Activated CD8-positive, alpha-beta memory T cell treated with anti-CD3 and anti-CD28 coated beads for 36 hours (primary cell): ENCODE data around the gene PLSCR3. TPM values are rescaled to one million over a fixed set of nuclear protein-coding genes. Genes with fewer than 3 reads are reported as not detected.

Experiments
- CTCF ChIA-PET: fragments of 350-600 bp; sonication (Branson Sonifier 250); formaldehyde crosslinking; loops from one replicate; lab custom pipeline; 2021; ENCODE audit warnings: antibody characterized with exemption; lab: Charles Lee
- POLR2A ChIA-PET: fragments of 350-600 bp; sonication (Branson Sonifier 250); formaldehyde crosslinking; loops from one replicate; lab custom pipeline; 2021; ENCODE audit warnings: antibody characterized with exemption; lab: Charles Lee
- total RNA-seq, 2 experiments: library from RNA; stranded (reverse); gene quantifications; one replicate each; pipeline ENCODE4 v1.2.3, GENCODE V29; 2021

PLSCR3 gene
- total RNA-seq, 2 experiments from 2014 or later = 70.8 to 74.4 TPM

DNA sequence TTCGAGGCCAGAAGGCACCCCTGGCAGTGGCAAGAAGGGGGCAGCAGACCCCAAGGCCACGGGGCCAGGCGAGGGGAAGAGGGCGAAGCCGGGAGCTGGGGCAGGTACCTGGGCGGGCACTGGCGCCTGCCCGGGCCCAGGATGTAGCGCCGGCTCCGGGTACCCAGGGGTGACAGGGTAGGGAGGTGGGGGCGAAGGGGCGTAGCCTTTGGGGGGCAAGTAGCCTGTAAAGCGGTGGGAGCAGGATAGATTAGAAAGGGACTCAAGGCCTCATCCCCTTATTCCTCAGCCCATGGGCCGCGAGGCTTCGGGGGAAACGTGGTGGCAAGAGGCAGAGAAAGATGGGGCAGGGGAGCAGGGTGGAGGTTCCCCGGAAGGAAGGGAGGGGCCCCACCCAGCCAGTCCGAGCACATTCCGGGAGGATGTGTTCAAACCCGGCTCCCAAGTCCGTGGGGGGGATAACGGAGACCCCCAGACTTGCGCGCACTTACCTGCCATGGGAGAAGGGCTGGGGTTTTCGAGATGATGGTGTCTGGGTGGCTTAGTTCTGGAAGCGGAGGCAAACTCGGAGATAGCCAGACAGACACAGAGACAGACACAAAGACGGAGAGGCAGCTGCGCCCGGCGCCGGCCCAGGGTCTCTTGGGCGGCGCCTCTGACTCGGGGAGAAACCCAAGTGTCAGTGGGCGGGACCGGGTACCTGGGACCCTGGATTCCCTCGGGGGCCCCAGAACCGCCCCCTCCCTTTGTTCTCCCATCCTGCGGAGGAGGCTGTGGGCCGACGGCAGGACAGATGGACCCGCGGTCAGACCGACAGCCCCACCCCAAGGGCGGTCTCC, 493 bp downstream of the PLSCR3 start:
- ChIA-PET CTCF (interaction anchor here (1.3 to 1.7 kb wide), 3 partner anchors 10 to 41 kb away, joined by 3 to 9 read pairs (median 5); partner anchors contain the start of genes TMEM102 and TMEM95), POLR2A (interaction anchor here (1.1 to 1.5 kb wide), 4 partner anchors 10 to 90 kb away, joined by 3 to 9 read pairs (median 3); partner anchors contain the start of genes POLR2A, TMEM256 and ZBTB4)

DNA sequence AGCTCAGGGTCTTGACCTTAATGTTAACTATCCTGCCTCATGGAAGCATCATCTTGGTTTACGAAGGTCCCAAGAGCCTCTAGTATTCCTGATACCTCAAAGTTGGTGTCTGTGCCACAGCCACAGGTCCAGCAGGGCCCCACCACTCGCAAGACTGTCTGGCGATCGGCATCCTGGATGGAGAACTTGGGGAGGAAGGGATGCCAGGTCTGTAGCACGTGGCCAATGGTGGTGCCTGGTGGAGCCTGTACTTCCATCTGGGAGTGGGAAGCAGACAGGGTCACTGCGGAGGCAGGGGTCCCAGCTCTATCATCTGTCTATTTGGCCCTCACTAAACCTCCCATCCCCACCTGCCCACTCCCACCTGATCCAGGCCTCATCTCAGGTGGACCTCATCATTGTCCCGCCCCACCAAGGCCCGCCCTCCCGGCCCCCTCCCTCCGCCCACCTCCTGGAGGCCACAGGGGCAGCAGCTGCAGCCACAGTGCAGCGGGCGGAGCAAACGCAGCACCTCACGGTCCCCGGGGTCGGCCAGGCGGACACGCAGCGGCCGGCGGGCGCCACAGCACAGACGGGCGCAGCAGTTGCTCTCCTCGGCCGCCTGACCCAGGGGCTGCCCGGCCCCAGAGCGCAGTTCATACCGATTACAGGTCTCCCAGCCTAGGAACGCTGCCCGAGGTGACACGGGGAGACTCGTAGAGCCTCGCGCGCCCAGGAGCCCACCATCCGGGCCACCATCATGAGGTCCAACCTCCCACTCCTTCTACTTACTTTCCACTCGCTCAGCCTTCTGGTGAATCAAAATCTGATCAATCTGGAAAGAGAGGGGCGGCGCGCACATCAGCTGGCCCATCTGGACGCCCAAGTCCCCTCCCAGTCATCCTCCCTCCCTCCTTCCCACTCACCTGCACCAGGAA, 1.4 kb downstream of the PLSCR3 start:
- CTCF ChIA-PET = interaction anchor here (1.6 to 2.4 kb wide), 3 partner anchors 9 to 44 kb away, joined by 5 to 9 read pairs (median 6); partner anchors contain the start of gene TMEM95
- POLR2A ChIA-PET = interaction anchor here (1.5 kb wide), 1 partner anchor 11 kb away, joined by 9 read pairs; the partner anchor contains the start of gene TMEM256

DNA sequence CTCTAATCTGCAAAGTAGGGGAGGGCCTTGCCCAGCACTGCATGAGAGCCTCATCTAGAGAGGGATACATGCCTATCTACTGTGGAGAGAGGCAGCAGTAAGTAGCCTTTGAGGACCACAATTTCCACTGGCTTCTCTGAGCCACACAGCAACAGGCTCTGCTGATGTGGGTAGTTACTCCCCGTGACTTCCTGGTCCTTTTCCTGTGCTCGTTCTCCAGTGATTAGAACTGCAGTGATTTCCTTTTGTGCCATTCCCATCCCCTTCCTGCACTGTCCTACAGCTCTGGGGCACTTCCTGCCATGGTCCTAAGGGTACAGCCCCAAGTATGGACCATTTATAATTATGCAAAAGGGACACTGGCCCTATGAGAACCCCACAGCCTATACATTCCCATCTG, 3.0 kb downstream of the PLSCR3 start:
- CTCF ChIA-PET = interaction anchor here (1.3 to 2.4 kb wide), 2 partner anchors 35 to 46 kb away, joined by 4 to 6 read pairs; no protein-coding TSS in a partner anchor
- POLR2A ChIA-PET = no interaction called here

DNA sequence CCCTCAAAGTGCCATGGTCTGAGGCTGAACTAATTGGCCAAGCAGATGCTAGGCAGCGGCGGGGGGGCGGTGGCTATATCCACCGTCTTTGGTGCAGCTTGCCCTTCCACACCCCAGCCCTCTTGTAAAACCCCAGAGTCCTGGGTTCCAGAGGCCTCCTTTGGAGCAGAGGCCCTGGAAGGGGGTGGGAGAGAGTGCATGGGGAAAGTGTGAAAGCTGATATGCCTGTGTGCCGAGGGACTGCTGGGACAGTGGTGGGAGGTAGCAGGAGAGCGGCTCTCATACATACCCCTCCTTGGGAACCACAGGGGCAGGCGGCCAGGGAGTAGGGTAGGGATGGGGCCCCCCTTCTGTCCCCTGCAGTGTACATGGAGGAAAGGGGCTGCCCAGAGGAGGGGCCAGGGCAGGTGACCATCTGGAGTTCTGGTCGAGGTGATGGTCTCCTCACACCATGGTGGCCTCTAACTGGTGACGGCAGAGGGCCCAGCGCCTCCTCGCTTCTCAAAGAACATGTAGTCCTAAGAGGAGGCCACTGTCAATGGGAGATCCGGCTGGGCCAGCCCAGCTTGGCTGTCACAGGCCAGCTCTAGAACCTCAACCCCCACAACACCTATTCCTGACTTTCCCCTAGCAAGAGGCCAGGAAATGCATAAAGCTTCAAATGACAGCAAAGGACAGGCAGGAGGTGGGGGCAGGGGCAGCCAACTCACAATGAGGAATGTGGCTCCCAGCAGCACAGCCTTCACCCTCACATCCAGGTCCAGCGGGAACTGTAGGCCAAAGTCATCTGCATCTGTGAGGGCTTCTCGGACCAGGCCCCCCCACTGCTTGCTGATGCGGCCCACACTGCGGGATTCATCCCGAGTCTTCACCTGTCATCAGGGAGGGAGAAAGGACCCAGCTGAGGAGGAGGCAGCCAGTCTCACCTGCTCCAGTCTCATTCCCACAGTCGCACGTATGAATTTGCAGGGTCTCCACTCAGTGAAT, 4.1 kb downstream of the PLSCR3 start:
- POLR2A ChIA-PET = no interaction called here
- CTCF ChIA-PET = interaction anchor here (1.0 to 2.4 kb wide), 3 partner anchors 34 to 170 kb away, joined by 3 to 6 read pairs (median 4); no protein-coding TSS in a partner anchor

DNA sequence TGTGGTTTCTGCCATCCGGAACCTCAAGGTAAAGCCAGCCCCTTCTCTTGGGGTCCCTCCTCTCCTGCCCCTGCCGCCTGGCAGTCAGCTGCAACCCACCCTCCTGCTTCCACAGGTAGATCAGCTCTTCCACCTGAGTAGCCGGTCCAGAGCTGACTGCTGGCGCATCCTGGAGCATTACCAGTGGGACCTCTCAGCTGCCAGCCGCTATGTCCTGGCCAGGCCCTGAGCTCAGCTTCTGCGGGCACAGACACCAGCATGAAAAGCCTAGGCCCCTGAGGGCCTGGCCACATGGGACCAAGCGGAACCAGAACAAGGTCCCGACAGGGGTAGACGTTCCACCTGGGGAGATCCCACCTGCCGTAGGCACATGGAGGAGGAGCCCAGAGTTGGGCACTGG, 5.5 kb downstream of the PLSCR3 start:
- ChIA-PET CTCF (interaction anchor here (1.0 to 1.2 kb wide), 3 partner anchors 11 to 33 kb away, joined by 3 to 5 read pairs (median 4); no protein-coding TSS in a partner anchor), POLR2A (no interaction called here)

DNA sequence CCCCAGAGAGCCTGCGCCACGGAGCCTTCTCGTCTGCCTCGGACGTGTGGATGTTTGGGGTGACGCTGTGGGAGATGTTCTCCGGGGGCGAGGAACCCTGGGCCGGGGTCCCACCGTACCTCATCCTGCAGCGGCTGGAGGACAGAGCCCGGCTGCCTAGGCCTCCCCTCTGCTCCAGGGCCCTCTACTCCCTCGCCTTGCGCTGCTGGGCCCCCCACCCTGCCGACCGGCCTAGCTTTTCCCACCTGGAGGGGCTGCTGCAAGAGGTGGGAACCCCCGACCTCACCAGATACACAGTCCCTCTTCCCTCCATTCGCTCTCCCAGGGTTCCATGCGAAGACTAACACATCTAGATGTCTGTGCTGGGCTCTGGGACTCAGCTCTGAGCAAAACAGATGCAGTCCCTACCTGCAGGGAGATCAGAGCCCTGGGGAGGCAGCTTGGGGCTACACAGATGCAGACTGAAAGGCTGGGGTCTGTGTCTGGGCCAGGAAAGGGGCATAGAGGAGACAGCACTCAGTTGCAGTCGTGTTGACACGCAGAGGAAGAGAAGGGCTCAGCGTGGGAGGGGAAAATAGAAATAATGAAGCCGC, 9.7 kb downstream of the PLSCR3 start:
- POLR2A ChIA-PET = interaction anchor here (0.5 to 0.9 kb wide), 4 partner anchors 10 to 300 kb away, joined by 3 to 4 read pairs (median 3); partner anchors contain the start of genes PLSCR3 and TMEM256
- CTCF ChIA-PET = interaction anchor here (1.1 to 1.5 kb wide), 5 partner anchors 9 to 130 kb away, joined by 3 to 9 read pairs (median 3); partner anchors contain the start of genes PLSCR3 and TMEM256

DNA sequence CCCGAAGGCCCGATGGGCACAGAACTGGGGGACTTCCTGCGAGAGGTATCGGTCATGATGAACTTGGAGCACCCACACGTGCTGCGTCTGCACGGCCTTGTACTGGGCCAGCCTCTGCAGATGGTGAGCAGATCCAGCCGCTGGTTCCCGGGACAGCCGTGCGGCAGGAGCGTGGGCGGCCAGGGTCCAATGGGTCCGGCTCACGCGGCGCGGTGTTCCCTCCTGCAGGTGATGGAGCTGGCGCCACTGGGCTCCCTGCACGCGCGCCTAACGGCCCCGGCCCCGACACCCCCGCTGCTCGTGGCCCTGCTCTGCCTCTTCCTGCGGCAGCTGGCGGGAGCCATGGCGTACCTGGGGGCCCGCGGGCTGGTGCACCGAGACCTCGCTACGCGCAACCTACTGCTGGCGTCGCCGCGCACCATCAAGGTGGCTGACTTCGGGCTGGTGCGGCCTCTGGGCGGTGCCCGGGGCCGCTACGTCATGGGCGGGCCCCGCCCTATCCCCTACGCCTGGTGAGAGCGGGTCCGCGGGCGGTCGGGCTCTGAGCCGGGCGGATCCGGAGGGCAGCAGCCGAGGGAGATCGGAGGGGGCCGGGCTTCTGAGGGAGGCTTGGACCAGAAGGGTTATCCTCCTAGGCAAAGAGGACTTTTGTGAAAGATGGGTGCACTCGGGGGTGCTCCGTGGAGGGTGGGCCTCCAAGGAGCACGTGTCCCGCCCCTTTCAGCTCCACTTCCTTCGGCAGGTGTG, 10.4 kb downstream of the PLSCR3 start:
- ChIA-PET POLR2A (interaction anchor here (0.5 to 0.9 kb wide), 4 partner anchors 10 to 301 kb away, joined by 3 to 4 read pairs (median 3); partner anchors contain the start of genes PLSCR3 and TMEM256), CTCF (interaction anchor here (1.1 to 1.5 kb wide), 6 partner anchors 10 to 131 kb away, joined by 3 to 9 read pairs (median 4); partner anchors contain the start of genes PLSCR3 and TMEM256)

DNA sequence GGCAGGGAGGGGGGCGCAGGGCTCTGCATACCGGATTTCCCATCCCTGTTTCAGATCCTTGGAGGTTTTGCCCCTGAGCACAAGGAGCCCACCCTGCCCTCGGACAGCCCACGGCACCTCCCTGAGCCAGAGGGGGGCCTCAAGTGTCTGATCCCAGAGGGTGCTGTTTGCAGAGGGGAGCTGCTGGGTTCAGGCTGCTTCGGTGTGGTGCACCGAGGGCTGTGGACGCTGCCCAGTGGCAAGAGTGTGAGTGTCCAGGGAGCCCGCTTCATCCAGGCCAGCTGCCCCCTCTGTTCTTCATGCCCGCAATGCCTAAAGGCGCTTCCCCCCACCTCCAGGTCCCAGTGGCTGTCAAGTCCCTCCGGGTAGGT, 11.0 kb downstream of the PLSCR3 start:
- ChIA-PET POLR2A (no interaction called here), CTCF (interaction anchor here (1.2 to 1.5 kb wide), 2 partner anchors 11 to 53 kb away, joined by 4 to 9 read pairs; partner anchors contain the start of gene PLSCR3)

DNA sequence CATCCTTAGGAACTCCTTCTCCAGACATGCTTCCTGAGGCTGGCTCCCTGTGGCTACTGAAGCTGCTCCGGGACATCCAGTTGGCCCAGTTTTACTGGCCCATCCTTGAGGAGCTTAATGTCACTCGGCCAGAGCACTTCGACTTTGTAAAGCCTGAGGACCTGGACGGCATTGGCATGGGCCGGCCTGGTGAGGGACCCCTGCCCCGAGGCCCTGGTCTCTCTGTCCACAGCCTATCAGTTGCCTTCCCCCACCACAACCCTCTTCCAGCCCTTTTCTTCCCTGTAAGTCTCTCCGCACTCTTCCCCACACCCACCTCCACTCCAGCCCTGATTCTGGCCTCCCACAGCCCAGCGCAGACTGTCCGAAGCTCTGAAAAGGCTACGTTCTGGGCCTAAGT, 11.4 kb downstream of the PLSCR3 start:
- ChIA-PET POLR2A (no interaction called here), CTCF (interaction anchor here (1.2 to 3.2 kb wide), 2 partner anchors 27 to 53 kb away, joined by 4 to 13 read pairs; no protein-coding TSS in a partner anchor)

DNA sequence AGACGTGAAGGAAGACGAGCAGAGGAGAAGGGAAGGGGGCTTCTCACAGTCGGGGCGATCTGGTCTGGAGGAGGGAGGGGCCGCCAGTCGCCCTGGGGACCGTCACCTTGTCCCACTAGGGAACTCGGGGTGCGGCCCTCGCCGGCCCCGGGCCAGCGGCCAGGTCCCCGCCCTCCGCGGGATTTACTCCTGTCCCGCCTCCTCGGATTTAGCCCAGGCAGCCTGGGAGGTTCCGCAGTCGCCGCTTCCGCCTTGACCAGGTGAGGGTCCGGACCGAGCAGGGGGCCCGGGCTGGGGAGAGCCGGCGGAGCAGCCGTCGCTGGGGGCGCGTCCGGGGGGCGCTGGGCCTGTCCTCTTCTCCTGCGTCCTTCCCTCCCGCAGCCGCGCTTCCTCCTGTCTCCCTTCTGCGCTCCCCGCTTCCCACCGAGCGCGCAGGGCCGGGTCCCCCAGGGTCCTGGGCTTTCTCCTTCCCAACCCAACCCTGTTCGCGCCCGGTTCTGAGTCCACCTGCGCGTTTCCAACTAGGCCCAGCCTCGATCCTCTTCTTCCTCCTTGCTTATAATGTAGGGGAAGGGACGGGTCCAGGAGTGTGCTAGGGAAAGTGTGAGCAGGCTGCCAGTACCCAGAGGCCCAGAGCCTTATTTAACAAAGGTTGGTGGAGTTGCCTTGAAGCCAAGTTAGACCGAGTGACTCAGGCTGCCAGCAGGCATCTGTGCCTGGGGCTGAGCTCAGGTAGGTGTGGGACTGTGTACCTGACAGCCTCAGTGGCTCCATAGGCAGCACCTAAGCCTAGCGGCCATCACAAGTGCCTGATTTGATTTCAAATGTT, 13.3 kb downstream of the PLSCR3 start, which contains the start of gene TNK1:
TSS of gene TNK1 (plus strand) at position 235 of the 829 bp plus-strand sequence. CDS start 1,838 bp downstream, outside the sequence.
- POLR2A ChIA-PET = no interaction called here

DNA sequence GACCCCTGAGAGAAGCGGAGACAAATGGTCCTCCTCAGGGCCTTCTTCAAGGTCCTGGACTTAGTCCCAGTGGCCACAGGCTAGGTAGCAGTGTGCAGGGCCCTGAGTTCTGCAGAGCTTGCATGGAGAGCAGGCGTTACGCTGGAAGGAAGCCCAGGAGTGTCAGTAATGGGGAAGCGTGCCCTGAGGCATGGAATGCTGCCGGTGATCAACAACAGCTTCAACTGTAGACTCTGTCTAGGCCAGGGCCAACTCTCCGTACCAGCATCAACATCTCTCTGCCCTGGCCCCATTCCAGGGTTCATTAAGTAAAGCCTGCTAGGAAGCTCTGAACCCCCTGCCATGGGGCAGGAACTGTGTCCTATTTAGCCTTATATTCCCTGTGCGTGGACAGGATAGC, 14.0 kb downstream of the PLSCR3 start:
- ChIA-PET CTCF (interaction anchor here (3.2 kb wide), 1 partner anchor 24 kb away, joined by 13 read pairs; no protein-coding TSS in a partner anchor), POLR2A (no interaction called here)

More for the DNA sequence above, 13.3 kb downstream of the PLSCR3 start, which contains the start of gene TNK1:
- CTCF ChIA-PET = interaction anchor here (0.7 to 3.2 kb wide), 2 partner anchors 25 to 56 kb away, joined by 3 to 13 read pairs; no protein-coding TSS in a partner anchor

DNA sequence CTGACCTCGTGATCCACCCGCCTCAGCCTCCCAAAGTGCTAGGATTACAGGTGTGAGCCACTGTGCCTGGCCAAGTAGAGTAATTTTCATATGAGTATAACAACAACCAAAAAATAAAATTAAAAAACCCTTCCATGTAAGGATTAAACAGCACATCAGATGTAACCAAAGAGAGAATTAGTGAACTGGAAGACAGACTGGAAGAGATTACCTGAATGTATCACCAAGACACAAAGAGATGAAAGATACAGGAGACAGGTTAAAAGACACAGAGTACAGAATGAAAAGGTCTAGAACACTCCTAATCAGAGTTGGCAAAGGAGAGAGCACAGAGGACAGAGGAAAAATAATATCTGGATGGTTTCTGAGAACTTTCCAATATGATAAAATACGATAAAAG, 15.2 kb downstream of the PLSCR3 start:
- ChIA-PET CTCF (no interaction called here), POLR2A (no interaction called here)

DNA sequence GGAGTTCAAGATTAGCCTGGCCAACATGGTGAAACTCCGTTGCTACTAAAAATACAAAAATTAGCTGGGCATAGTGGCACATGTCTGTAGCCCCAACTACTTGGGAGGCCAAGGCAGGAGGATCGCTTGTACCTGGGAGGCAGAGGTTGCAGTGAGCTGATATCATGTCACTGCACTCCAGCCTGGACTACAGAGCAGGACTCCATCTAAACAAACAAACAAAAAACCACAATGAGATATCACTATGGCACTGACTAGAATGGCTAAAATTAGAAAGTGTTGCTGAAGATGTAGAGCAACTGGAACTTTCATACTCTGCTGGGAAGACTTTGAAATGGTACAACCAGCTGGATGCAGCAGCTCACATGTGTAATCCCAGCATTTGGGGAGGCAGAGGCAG, 20.0 kb downstream of the PLSCR3 start:
- POLR2A ChIA-PET = no interaction called here
- CTCF ChIA-PET = no interaction called here

DNA sequence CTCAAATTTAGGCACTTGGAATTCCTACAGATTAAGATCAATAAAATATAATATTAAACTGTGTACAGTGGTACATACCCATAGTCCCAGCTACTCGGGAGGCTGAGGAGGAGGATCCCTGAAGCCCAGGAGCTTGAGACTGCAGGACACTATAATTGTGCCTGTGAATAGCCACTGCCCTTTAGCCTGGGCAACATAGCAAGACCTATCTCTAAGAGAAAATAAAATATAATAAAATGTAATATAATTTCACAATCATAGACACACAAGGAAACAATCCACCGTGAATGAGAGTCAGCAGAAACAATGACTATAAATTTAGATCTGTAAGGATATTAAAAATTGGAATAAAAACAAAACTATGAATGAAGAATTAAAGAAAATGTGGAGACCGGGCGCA, 23.5 kb downstream of the PLSCR3 start:
- ChIA-PET POLR2A (interaction anchor here (0.7 kb wide), 1 partner anchor 15 kb away, joined by 4 read pairs; no protein-coding TSS in a partner anchor), CTCF (interaction anchor here (1.0 kb wide), 1 partner anchor 75 kb away, joined by 3 read pairs; no protein-coding TSS in a partner anchor)

DNA sequence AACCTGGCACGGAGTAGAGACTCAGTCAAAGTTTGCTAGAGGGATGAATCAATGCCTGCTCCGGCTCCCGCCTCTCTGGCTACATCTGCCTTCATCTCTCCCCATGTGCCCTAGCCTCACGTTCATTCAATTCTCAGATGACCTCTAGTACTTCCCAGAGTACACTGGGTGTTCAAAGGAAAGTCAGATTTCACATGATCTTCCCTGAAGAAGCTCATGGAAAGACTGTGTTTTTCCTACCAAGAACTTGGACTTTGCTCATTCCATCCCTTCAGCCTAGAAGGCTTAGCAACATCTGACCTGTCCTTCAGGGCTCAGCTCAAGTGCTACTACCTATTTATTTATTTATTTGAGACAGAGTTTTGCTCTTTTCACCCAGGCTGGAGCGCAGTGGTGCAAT, 24.5 kb downstream of the PLSCR3 start:
- ChIA-PET POLR2A (no interaction called here), CTCF (interaction anchor here (1.0 kb wide), 1 partner anchor 74 kb away, joined by 3 read pairs; no protein-coding TSS in a partner anchor)
